HepG2 (cell line): ENCODE data around the gene BRI3BP. TPM values are rescaled to one million over a fixed set of nuclear protein-coding genes. Genes with fewer than 3 reads are reported as not detected.
A peak's percentile ranks its signal among the peaks of the same experiment; 100 is the strongest.

Source experiments
- CSRNP1 ChIP-seq: sonication (generic); formaldehyde crosslinking; IDR thresholded peaks from 2 replicates; pipeline ENCODE4 v1.8.1; 2023; ENCODE audit warnings: mild to moderate bottlenecking, missing genetic modification reagents
- FOXO4 ChIP-seq: sonication (generic); formaldehyde crosslinking; conservative IDR thresholded peaks from 2 replicates; pipeline ENCODE4 v1.8.1; 2023; ENCODE audit warnings: missing genetic modification reagents
- HDAC6 ChIP-seq: fragments of 200-600 bp; sonication (generic); IDR thresholded peaks from 2 replicates; pipeline ENCODE4 v1.7.0; 2017; ENCODE audit warnings: mild to moderate bottlenecking, antibody characterized with exemption, low read length, low read depth
- MAX ChIP-seq: IDR thresholded peaks from 2 replicates; pipeline ENCODE4 v1.6.1; 2012; ENCODE audit warnings: inconsistent platforms
- MBNL3 ChIP-seq: fragments of 250-450 bp; sonication (Bioruptor Pico); conservative IDR thresholded peaks from 2 replicates; pipeline ENCODE4 v1.8.0; 2022; ENCODE audit warnings: mild to moderate bottlenecking, inconsistent platforms
- MED8 ChIP-seq: sonication (generic); formaldehyde crosslinking; IDR thresholded peaks from 2 replicates; pipeline ENCODE4 v1.8.1; 2023; ENCODE audit warnings: mild to moderate bottlenecking, missing genetic modification reagents; ENCODE audit not compliant: insufficient replicate concordance
- NBN ChIP-seq: fragments of 450-650 bp; conservative IDR thresholded peaks from 2 replicates; pipeline ENCODE4 v1.6.1; 2017
- PHF20 ChIP-seq: sonication (generic); formaldehyde crosslinking; IDR thresholded peaks from 2 replicates; pipeline ENCODE4 v1.5.0; 2020; ENCODE audit warnings: mild to moderate bottlenecking, missing genetic modification reagents
- PTBP1 ChIP-seq: fragments of 200-400 bp; formaldehyde crosslinking; IDR thresholded peaks from 2 replicates; pipeline ENCODE4 v1.6.1; 2018; ENCODE audit warnings: low read length, low read depth; ENCODE audit not compliant: poor library complexity, severe bottlenecking
- REXO4 ChIP-seq: sonication (generic); formaldehyde crosslinking; IDR thresholded peaks from 2 replicates; pipeline ENCODE4 v1.8.0; 2022; ENCODE audit warnings: missing genetic modification reagents, mild to moderate bottlenecking, borderline replicate concordance
- SNAI1 ChIP-seq: sonication (generic); formaldehyde crosslinking; IDR thresholded peaks from 2 replicates; pipeline ENCODE4 v1.5.0; 2020; ENCODE audit warnings: mild to moderate bottlenecking, missing genetic modification reagents, borderline replicate concordance
- SNAPC5 ChIP-seq: sonication (generic); formaldehyde crosslinking; IDR thresholded peaks from 2 replicates; pipeline ENCODE4 v1.8.1; 2023; ENCODE audit warnings: mild to moderate bottlenecking, missing genetic modification reagents, borderline replicate concordance
- SRSF4 ChIP-seq: fragments of 200-400 bp; formaldehyde crosslinking; IDR thresholded peaks from one replicate; pipeline ENCODE4 v1.6.1; 2018; ENCODE audit warnings: mild to moderate bottlenecking, low read depth, low read length, moderate library complexity; ENCODE audit not compliant: poor library complexity, severe bottlenecking
- ZFP36 ChIP-seq: fragments of 150-350 bp; IDR thresholded peaks from 2 replicates; pipeline ENCODE4 v1.6.1; 2018; ENCODE audit warnings: borderline replicate concordance, low read length, low read depth; ENCODE audit not compliant: partially characterized antibody
- ZKSCAN1 ChIP-seq: fragments of 150-350 bp; IDR thresholded peaks from 2 replicates; pipeline ENCODE4 v1.6.1; 2014; ENCODE audit warnings: low read length
- ZNF513 ChIP-seq: sonication (generic); formaldehyde crosslinking; conservative IDR thresholded peaks from 2 replicates; pipeline ENCODE4 v1.5.0; 2020; ENCODE audit warnings: missing genetic modification reagents
- ZNF567 ChIP-seq: sonication (generic); formaldehyde crosslinking; IDR thresholded peaks from 2 replicates; pipeline ENCODE4 v1.8.1; 2023; ENCODE audit warnings: mild to moderate bottlenecking, missing genetic modification reagents, borderline replicate concordance
- ZNF652 ChIP-seq: IDR thresholded peaks from 2 replicates; pipeline ENCODE4 v1.6.1; 2016; ENCODE audit warnings: low read depth, borderline replicate concordance
- ZNF770 ChIP-seq: sonication (generic); formaldehyde crosslinking; IDR thresholded peaks from 2 replicates; pipeline ENCODE4 v1.5.0; 2020; ENCODE audit warnings: mild to moderate bottlenecking, missing genetic modification reagents
- polyA plus RNA-seq, 8 experiments: library from polyadenylated mRNA; depleted of rRNA in 3 of 8; stranded (reverse) in 7 of 8; unstranded in 1 of 8; fragments of >200 nt; fragmentation: Illumina TruSeq in 4 of 8; extraction: Trizol in 4 of 8; gene quantifications; 2 replicates each; pipeline versions ENCODE4 v1.2.1 to v1.2.3, GENCODE V29; 2011 to 2016; ENCODE audit warnings: low read depth in 4 of 8, missing spikeins in 1 of 8, mixed read lengths in 1 of 8; ENCODE audit not compliant: insufficient read depth in 1 of 8
- total RNA-seq, 5 experiments: library from RNA; depleted of rRNA; stranded (reverse); fragments of >200 nt; fragmentation: Illumina TruSeq; extraction: Trizol; gene quantifications; 2 replicates each; pipeline ENCODE4 v1.2.3, GENCODE V29; 2016; ENCODE audit warnings: low read depth in 1 of 5
- TF ChIP-seq, protein P1 (sequence below): sonication (generic); formaldehyde crosslinking; IDR thresholded peaks from 2 replicates; pipeline ENCODE4 v1.4.0; 2020; ENCODE audit warnings: mild to moderate bottlenecking, missing genetic modification reagents

Gene BRI3BP
- total and polyA plus RNA-seq, 2 of the 13 experiments (the other 11 are each of a cell fraction or from before 2014, with no cell fraction given): 7.5 to 21.1 TPM

DNA sequence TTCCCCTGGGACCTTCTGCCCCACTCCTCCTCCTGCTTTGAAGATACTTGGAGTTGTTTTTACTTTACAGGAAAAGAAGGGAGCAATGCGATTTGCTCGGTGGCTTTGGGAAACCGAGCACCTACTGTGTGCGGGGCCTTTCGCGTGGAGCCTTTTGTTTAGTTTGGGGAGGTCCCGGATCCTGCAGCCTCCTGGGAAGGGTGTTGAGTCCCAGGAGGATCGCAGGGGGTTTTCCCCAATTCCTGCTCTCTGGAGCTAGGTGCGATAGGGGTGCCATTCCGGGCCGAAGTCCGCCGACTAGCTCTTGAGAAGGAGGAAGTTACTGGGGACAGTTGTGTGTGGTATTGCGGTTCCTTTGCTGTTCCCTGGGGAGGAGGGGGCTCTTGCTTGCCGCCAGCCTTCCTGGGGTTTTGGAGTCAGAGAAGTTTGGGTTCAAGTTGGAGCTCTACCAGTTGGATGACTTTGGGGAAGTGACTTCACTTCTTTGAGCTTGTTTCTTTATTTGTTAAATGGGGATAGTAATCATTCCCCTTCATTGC is 1.1 kb downstream of the BRI3BP start (continued):
- TF ChIP-seq ZNF513 (CRISPR knock-in tag) (no peak), FOXO4 (no peak), PTBP1 (no peak), HDAC6 (no peak), REXO4 (CRISPR knock-in tag) (no peak), ZNF567 (CRISPR knock-in tag) (no peak), ZNF652 (CRISPR knock-in tag) (no peak), PHF20 (CRISPR knock-in tag) (no peak), ZNF770 (CRISPR knock-in tag) (no peak), SNAPC5 (CRISPR knock-in tag) (no peak), SRSF4 (no peak), ZFP36 (no peak), NBN (no peak), MBNL3 (CRISPR knock-in tag) (no peak), CSRNP1 (no peak), SNAI1 (no peak), ZKSCAN1 (peak; percentile 91; the same call in 1 of the 2 replicates), MAX (no peak), MED8 (CRISPR knock-in tag) (no peak)
- TF ChIP-seq, protein P1, sequence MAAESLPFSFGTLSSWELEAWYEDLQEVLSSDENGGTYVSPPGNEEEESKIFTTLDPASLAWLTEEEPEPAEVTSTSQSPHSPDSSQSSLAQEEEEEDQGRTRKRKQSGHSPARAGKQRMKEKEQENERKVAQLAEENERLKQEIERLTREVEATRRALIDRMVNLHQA: no peak
